GM19035 (cell line): ENCODE results near the gene ZBTB46.
"Not testable (repeated sequence)": the region's sequence is repeated elsewhere in the genome, so short reads cannot be mapped to it uniquely, and the experiment has no call there.

Source experiments
- ATAC-seq: cut with Tn5 transposase; IDR thresholded peaks from one replicate; pipeline ENCODE4 v1.9.1; 2021; ENCODE audit not compliant: unreplicated experiment

Gene ZBTB46

GRCh38 chr20:63830841-63831588 is at the start of gene ZBTB46:
Gene ZBTB46, minus strand, starts transcription at chr20:63831264. Its CDS starts 40,507 bp downstream, at chr20:63790757.
- ATAC-seq = peak; percentile 58

- ATAC-seq = no peak
These were observed 48.0 kb upstream of the ZBTB46 start for GRCh38 chr20:63878899-63879663.

GRCh38 chr20:63877755-63878470 is 46.8 kb upstream of the ZBTB46 start:
- no peak for ATAC-seq

- no peak for ATAC-seq
These were observed 45.5 kb upstream of the ZBTB46 start for GRCh38 chr20:63876489-63877036.

GRCh38 chr20:63874241-63874640 is 43.2 kb upstream of the ZBTB46 start:
- not testable (repeated sequence) for ATAC-seq

GRCh38 chr20:63873477-63873971 is 42.5 kb upstream of the ZBTB46 start:
- no peak for ATAC-seq

- no peak for ATAC-seq
These were observed 37.2 kb upstream of the ZBTB46 start for GRCh38 chr20:63868264-63868663.

GRCh38 chr20:63867042-63867441 is 36.0 kb upstream of the ZBTB46 start:
- not testable (repeated sequence) for ATAC-seq

GRCh38 chr20:63864978-63865640 is 34.0 kb upstream of the ZBTB46 start, which contains the start of gene TPD52L2:
Gene TPD52L2, plus strand, starts transcription at chr20:63865270. Its CDS starts 96 bp downstream, at chr20:63865366.
- peak; percentile 80 for ATAC-seq

- peak; percentile 3 for ATAC-seq
These were observed 33.5 kb upstream of the ZBTB46 start for GRCh38 chr20:63864545-63864977.

GRCh38 chr20:63863798-63864544 is 32.9 kb upstream of the ZBTB46 start:
- peak; percentile 58 for ATAC-seq

- ATAC-seq = no peak
These were observed 32.1 kb upstream of the ZBTB46 start for GRCh38 chr20:63863021-63863797.

GRCh38 chr20:63861981-63862901 is 31.2 kb upstream of the ZBTB46 start:
- no peak for ATAC-seq

- no peak for ATAC-seq
These were observed 30.4 kb upstream of the ZBTB46 start, which contains the start of gene ABHD16B for GRCh38 chr20:63861365-63861934. Gene ABHD16B, plus strand, starts transcription at chr20:63861498. Its CDS starts 43 bp downstream, at chr20:63861541.

- no peak for ATAC-seq
These were observed 29.4 kb upstream of the ZBTB46 start for GRCh38 chr20:63860325-63861051.

- ATAC-seq = no peak
These were observed 28.2 kb upstream of the ZBTB46 start for GRCh38 chr20:63859166-63859699.
